Amniotic epithelial cell (primary cell): ENCODE results near the gene DSCAM.

Source experiments
- DNase-seq: peaks from one replicate; pipeline ENCODE4 v3.0.0-alpha.2; 2010; ENCODE audit warnings: low read depth

The DSCAM gene

DNA sequence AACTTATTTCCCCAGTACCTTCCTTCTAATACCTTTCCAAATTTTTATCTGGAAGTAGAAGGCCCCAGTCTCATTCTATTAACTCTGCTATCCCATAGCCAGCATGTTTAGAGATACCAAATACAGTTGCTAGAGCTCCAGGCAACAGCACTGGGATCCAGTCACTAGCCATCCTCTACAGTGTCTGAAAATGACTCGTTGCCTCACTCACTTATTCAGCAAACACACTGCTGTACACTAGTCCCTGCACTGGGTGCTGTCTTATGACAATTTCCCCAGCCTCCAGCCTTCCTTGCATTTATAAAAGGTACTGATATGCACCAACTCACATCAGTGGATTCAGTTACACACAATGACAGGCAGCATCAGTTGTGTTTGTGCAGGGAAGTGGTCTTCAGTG lies 179.0 kb downstream of the DSCAM start:
- DNase-seq = no peak

DNA sequence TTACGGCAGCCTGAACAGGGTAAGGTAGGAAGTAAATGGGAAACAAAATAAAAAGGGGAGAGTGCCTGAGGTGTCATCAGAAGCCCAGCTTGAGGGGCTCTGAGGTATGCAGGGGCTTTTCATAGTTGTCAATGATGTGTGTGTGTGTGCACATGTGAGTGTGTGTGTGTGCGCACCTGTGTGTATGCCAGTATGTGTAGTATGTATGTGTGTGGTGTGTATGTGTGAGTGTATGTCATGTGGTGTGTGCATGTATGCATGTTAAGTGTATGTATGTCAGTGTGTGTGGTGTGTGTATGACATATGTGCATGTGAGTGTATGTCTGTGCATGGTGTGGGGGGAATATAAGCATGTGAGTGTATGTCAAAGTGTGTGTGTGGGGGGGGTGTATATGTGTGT lies 184.1 kb downstream of the DSCAM start:
- no peak for DNase-seq

DNA sequence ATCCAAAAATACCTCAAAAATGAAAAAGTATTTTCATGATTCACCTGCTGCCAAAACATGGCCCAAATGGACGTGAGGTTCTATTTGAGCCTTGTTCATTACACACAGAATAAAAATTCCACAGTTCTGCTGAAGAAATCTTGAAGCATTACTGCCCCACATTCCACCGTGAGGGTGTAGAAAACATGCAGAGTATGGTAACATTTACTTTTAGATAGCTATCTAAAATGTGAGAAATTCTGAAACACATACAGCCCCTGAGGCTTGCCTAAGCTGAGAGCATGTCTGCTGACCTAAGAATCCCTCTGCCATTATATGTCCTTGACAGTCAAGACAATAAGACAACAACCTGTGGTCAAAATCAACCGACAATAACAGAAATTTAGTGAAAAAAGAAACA lies 186.5 kb downstream of the DSCAM start:
- no peak for DNase-seq

DNA sequence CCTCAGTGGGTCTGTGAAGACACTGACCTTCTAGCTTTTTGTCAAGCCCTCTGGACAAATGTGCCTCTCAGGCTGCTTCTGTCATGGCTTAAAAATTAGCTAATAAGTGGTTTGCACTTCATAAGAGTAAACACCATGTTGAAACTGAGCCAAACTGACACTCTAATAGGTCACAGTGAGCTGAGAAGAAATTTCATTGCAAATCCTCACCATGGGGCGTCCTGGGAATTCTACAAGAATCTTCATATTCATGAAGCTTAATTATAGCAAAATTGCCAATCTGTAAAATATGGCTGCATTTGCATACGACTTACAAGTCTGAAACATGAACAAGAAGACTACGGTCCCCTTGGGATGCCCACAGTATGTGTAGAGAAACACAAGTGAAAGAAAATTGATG lies 188.6 kb downstream of the DSCAM start:
- no peak for DNase-seq

DNA sequence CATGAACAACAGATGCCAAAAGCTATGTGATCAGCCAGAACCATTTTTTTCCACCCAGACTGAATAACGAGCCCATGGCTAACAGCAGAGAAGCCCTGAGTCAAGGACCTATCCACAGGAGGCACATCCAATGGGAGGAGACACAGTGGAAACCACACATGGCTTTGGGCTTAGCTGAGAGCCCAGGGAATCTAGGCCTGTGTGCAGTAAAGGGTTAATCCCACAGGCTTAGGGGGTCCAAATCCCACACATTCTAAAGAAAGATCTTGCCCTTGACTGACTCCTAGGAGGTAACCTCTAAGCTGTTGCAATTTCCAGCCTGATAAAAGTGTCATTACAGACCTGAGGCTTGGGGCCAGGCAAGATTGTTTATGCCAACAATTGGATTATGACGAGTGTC lies 194.5 kb downstream of the DSCAM start:
- no peak for DNase-seq

DNA sequence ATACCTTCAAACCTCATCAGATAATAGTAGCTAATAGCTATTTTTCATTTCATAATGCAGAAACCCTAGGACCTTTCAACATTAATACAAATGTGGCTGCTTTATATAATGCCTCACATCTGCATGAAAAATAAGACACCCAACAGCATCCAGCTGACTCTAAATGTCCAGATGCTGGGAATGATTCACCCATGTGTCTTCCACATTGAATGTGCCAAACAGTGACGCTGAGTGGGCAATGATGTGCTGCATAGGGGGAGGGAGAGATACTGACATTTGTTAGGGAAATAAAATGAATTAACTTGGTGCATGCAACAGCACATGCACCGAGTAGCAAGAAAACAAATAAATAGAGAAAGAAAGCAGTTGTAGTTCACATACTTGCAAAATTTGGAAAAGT lies 199.3 kb downstream of the DSCAM start:
- no peak for DNase-seq

DNA sequence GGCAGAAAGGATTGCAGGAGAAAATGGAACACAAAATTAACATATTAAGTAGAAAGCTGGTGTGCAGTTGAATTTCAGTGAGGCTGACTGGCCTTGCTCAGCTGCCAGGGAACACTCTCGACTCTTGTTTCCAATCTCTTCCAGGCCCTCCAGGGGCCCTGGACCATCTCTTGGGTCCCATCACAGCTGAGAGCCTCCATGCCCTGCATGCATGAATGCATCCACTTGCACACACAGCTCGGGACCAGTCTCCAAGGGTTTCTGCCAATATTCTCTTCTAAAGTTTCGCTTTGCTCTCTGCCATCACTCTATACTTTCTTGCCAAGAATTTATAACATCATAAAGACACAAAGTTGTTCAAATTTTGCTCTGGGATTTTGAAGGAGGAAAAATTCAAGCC lies 200.3 kb downstream of the DSCAM start:
- no peak for DNase-seq

DNA sequence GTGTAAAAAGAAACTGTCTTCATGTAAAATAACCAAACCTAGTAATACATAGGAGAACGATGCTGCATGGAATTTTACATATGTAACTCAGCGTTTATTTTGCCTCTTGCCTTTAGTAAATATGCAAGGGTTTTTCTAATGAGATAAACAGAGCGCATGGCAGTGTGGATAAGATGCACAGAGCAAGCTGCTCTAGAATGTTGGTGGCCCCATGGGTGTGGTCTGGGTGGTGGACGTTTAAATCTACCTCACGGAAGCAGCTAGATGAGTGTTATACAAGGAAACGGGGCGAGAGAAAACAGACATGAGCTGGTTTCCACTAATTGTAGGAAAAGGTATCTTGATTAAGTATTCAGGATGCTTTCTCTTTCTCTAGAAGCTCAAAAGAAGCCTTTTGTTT lies 205.9 kb downstream of the DSCAM start:
- DNase-seq = no peak

DNA sequence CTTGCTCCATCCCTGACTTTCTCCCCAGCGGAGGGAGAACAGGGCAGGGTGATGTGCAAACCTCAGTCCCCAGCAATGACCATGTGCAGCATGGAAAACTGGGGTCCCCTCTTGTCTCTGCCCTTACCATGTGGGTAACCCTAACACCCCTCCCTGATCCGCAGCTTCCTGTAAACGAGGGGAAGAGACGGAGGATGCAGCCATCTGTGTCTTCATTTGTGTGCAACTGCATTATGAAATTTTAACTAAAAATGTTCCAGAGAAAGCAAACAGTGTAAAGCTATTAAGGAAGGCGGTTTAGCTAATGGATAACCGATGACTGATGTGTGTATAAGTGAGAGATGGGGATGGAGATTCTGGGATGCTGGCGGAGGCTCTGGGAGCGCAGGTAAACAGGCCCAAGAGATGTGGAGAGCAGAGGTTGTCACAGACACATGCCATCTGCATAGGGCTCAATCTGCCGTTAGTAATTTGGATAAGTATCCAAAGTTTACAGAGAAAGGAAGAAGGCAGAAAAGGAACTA lies 206.6 kb downstream of the DSCAM start:
- DNase-seq = no peak

DNA sequence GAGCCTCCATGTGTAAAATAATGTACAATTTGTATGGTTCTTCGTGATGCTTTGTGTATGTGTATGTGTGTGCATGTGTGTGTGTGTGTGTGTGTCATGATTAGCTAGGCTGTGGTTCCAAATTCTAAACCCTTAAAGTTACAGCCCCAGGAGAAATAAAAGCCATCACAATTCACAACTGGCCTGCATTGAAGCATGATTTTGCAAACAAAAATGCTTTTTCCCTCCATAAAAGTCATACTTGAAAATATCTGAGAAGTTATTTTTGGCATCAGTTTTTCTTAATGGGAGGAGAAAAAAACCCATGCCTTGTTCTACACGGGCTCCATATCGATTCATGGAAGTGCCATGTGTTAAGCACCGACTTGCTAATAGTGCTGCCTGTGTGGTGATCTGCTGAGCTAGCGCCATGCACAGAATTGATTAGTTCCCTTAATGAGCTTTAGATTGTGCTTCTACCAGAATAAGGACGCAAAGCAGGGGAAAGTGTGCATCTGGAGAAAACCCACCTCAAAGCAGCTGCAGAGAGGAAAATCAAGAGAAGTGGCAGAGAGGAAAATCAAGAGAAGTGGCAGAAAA lies 207.3 kb downstream of the DSCAM start:
- no peak for DNase-seq

DNA sequence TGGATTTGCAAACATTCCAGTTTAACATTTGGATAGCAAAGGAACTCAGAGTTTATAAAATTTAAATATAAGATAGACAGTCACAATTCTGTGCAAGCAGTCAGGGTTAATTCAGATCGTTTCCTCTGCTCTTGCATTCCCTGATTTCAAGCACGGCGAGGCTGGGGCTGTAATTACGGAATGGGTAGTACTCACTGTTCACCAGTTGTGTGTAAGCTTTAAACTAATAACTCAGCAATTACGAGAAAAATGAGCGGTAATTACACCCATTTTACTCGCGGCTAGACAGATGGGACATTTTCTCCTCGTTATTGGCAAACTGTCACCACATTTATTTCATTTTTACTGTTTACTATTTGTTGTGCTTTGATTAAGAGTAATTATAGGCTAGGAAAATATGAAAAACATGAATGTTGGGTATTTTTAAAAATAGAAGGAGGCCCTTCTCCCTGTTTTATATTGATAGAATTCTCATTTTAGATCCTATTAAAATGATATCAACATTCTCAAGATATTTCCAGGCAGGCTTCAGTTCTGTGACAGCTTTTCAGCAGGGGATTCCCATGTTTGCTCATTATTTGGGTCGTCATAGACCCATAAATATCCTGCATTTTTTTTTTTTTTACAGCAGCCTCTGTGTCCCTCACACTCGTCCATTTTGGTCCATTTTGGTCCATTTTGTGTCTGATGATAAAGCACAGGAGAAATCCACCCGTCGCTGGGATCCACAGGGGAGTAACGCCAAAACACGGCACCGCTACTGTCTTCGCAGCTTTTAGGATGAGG lies 208.3 kb downstream of the DSCAM start:
- no peak for DNase-seq

DNA sequence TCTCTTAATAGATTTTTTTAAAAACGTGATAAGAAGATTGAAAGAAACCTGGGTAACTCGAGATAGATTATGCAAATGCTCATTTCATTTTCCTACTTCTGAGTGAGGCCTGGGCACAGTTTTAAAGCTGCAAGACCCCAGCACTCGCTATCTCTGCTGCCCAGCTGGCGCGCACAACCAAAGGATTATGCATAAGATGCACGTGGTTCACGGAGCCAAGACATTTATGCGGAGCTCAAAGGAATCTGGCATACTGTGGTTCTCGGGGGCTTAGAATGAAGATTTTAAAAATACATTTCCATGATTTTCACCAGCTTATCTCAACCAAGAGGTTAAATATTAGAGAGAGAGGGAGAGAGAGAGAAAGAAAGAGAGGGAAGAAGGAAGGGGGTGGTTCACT lies 210.9 kb downstream of the DSCAM start:
- DNase-seq = no peak

DNA sequence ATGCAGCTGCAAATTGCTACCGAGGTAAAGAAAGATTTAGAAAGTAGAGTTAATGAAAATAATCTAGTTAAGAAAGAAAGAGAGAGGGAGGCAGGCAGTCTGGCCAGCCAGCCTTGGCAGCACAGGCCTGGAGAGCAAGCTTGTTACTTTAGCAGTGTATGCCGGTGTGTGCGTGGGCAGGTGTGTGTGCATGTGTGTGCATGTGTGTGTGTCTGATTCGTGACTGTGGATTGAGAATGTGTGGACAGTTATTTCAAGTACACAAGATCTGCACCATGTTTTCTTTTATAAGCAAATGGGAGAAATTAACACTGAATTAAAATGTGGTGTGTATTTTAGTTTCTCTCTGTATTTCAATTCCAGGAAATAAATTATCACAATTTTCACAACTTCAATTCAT lies 211.6 kb downstream of the DSCAM start:
- DNase-seq = no peak

DNA sequence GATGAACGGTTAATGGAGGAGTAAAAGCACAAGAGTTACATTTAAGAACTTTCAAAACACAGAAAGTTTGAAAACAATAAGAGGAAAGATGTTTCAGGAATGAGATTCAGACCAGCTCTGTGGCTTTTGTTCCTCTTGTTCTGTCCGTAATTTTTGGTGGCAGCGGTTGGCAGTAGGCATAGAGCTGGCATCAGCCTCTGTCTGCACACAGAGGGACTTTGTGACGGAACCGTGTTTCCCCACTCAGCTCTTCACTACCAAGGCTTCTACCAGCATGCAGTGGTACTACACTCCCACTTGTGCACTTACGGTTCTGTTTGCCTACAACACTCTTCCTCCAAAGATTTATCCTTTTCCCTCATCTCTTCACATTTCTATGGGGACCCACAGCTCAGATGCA lies 212.8 kb downstream of the DSCAM start:
- DNase-seq = no peak

DNA sequence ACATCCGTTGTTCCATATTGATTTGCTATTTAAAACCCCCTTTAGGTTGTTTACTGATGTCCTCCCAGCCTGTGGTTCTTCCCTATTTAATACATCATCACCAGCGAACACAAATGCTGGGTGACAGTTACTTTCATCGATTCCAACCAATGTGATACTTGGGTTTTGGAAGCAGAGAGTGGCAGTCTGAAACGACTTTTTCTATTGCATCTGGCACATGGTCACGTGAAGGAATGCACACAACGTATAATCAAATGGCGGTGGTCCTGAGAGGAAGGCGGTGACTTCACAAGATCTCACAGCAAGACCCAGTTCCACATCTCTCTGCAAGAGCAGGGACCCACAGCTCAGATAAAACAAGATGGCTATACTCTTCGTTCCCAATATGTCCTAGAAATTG lies 213.9 kb downstream of the DSCAM start:
- no peak for DNase-seq

DNA sequence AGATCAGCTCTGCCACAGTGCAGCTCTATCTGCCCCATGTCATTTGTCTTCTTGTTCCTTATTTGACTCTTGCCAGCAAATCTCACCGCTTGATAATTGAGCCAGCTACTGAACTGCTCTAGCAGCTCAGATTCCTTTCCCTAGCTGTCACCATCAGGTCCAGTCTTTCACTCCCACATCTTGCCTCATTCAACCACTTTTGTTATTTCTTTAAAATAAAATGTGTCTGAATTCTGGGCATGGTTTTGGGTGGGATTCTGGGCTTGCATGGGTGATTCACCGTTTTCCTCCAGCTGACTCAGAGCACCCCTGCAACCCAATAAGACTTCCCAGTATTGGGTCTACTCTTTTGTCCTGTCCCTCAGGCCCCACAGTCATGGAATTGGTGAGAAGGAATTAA lies 215.7 kb downstream of the DSCAM start:
- DNase-seq = no peak

DNA sequence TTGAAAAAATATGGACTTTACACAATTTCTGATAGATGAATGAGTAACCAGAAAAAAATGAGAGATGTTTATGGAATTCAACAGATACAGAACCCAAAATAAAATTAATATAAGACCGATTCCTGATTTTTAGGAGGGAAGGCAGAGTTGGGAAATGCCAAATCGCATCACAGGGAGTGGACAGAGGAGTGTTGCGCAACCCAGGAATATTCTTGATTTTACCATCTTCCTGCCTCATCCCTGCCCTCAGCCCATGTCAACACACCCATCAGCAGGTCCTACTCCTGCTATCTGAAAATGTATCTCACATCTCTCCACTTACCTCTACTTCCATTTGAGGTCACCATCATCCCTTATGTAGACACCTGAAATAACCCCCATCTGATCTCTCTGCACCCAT lies 221.0 kb downstream of the DSCAM start:
- DNase-seq = no peak

DNA sequence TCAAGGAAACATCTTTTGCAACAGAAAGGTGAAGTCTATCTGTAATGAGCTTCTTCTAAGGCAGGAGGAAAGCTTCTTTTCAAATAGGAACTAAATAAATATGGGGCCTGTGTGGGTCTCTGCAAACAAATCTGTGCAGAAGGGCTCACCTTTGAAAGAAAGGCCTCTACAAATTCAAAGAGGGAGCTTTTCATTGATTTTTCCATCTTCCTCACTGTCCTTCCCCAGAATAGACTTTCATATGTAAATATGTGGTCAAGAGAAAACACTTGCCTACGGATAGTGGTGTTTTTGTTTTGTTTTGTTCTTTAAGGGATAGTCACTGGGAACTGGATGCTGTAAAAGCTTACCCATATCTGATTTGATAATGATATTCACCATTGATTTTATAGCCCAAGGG lies 223.4 kb downstream of the DSCAM start:
- DNase-seq = no peak

DNA sequence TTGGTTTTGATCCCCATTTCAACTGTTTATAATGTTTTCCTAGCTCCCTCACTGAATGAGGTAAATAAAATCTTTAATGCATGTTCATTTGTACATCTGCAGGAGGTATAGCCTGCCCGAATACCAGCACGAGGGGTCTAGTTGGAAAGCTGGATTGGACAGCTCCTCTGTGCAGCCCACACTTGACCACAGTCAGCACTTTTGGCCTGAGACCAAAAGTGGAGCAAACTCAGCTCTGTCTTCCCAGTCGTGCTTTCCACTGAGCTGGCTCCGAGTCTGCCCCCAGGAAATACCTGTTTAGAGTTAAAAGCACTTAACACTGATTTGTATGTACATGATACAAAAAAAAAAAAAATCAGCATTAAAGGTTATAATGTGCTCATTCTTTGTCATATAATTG lies 224.4 kb downstream of the DSCAM start:
- no peak for DNase-seq

DNA sequence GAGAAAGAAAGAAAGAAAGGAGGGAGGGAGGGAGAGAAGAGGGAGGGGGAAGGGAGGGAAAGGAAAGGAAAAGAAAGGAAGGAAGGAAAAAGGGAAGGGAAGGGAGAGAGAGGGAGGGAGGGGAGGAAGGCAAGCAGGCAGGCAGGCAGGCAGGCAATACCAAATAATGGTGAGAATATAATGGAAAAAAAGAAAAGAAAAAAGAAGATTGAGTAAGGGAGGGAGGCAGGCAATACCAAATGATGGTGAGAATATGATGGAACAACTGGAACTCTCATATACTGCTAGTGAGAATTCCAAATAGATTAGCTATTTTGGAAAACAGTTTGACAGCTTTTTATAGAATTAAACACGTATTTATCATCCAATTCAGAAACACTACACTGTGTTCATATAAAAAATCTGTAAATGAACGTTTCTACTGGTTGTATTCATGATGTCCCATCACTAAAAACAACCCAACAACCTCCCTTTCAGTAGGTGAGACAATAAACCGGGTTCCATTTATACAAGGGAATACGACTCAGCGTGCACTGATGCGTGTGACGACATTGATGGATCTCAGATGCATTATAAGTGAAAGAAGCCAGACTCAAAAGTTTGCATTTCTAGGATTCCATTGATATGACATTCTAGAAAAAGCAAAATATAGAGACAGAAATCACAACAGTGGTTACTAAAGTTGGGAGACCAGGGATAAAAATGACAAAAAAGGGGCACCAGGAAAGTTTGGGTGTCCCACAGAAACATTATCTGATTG lies 226.4 kb downstream of the DSCAM start:
- DNase-seq = no peak

DNA sequence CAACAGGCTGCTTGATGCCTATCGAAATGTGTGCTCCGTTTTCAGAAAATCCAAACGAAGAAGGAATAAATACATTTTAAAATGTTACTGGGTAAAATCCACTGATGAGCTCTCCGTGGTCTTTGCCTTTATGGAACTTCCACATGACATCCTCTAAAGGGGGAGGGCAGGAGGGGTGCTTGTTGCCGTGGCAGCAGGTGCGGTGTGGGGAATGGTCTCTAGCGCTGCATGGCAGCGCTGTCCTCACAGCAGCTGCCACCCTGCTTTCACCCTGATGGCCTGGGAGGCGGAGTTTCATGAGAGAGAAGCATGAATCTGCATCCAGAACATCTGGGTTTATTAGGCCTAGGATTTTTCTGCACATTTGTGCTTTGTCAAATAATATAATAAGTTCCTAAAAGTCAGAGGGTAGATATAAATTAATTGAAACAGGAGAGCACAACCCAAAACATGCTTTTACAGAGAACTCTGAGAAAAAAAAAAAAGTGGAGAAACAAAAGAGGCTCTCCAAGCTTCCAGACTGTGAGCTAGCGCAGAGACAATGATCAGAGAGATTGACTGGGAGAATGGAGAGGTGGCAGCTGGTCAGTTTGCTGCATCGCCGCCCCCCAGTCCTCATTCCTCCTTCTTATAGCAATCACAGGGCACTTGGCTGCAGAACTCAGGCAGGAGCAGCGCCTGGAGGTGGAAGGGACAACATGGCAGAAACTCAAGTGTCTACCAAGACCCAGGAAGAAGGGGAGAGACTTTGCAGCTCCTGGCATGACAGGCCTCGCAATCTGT lies 228.6 kb downstream of the DSCAM start:
- DNase-seq = no peak

DNA sequence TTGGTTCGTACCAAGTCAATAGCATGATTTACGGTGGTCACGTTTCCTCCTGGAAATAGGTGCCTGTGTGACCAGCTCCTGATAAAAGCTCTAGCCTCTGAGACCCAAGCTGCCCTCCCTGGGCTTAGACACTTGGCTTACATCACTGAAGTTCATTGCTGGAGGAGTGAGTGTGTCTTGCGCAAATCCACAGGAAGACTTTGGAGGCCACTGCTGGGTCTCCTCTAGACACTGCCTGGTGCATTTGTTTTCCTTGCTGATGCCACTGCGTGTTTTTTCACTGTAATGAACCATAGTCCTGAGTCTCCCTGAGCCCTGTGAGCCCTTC lies 230.6 kb downstream of the DSCAM start:
- DNase-seq = no peak
